Spleen (tissue), 13 donors: Measurements from ENCODE around the gene GJB4. TPM values are rescaled to one million over a fixed set of nuclear protein-coding genes. Genes with fewer than 3 reads are reported as not detected.

ENCODE experiments used
- DNase-seq: peaks from one replicate; pipeline ENCODE4 v3.0.0-alpha.2; 2020
- H3K27ac ChIP-seq, 8 donors: fragments of 200-600 bp; sonication (generic) in 7 of 8; 1 replicate in 4 of 8; 2 replicates in 4 of 8; pipeline versions ENCODE4 v1.5.0 to v1.8.0; 2016 to 2021; ENCODE audit warnings: inconsistent platforms in 4 of 8, mild to moderate bottlenecking in 4 of 8, moderate library complexity in 1 of 8
- H3K27me3 ChIP-seq, 7 donors: fragments of 200-600 bp; sonication (generic) in 6 of 7; replicated peaks in 1 of 7; 1 replicate in 4 of 7; 2 replicates in 3 of 7; pipeline versions ENCODE4 v1.5.0 to v1.8.0; 2016 to 2021; ENCODE audit warnings: inconsistent platforms in 3 of 7, mild to moderate bottlenecking in 1 of 7
- H3K36me3 ChIP-seq, 6 donors: fragments of 200-600 bp; sonication (generic) in 5 of 6; 1 replicate in 4 of 6; 2 replicates in 2 of 6; pipeline versions ENCODE4 v1.5.0 to v1.8.0; 2016 to 2021; ENCODE audit warnings: inconsistent platforms in 2 of 6
- H3K4me1 ChIP-seq, 6 donors: fragments of 200-600 bp; sonication (generic) in 5 of 6; 1 replicate in 3 of 6; 2 replicates in 3 of 6; pipeline versions ENCODE4 v1.5.0 to v1.8.0; 2016 to 2021; ENCODE audit warnings: inconsistent platforms in 3 of 6
- H3K4me3 ChIP-seq, 8 donors: fragments of 200-600 bp; sonication (generic) in 7 of 8; 1 replicate in 4 of 8; 2 replicates in 4 of 8; pipeline versions ENCODE4 v1.5.0 to v1.8.0; 2016 to 2021; ENCODE audit warnings: inconsistent platforms in 4 of 8, mild to moderate bottlenecking in 4 of 8, moderate library complexity in 2 of 8
- H3K9me3 ChIP-seq, 8 donors: fragments of 200-600 bp; sonication (generic) in 7 of 8; 1 replicate in 4 of 8; 2 replicates in 4 of 8; pipeline versions ENCODE4 v1.5.0 to v1.8.0; 2016 to 2021; ENCODE audit warnings: inconsistent platforms in 4 of 8
- POLR2A ChIP-seq, 3 donors: fragments of 450-650 bp; IDR thresholded peaks; one replicate each; pipeline ENCODE4 v1.5.1; 2017; ENCODE audit warnings: antibody characterized with exemption in 3 of 3, mild to moderate bottlenecking in 1 of 3
- POLR2AphosphoS5 ChIP-seq, 3 donors: sonication (generic); formaldehyde crosslinking; IDR thresholded peaks; one replicate each; pipeline ENCODE4 v1.5.1; 2017; ENCODE audit warnings: antibody characterized with exemption in 3 of 3
- WGBS, 5 donors: extraction: QIAGEN DNeasy Blood & Tissue Kit in 3 of 5; methylation state at CpG; one replicate each; pipeline versions ENCODE4 v1.1.5 to v1.1.7; 2013 to 2018; 5-methylcytosine and 5-hydroxymethylcytosine counted together
- intact Hi-C: fragments of 100-400 bp; cut with DNase I; formaldehyde crosslinking; loops from one replicate; pipeline ENCODE4 v1.15.0; 2023; ENCODE audit warnings: low total_unique reads
- long read RNA-seq, 2 donors: transcript quantifications; one replicate each; lab custom pipeline, GENCODE V29; 2026
- polyA plus RNA-seq, 3 donors: library from polyadenylated mRNA; stranded (reverse); fragments of 200-250 nt; gene quantifications; one replicate each; pipeline ENCODE4 v1.2.1, GENCODE V29; 2013
- total RNA-seq, 7 donors: library from RNA; depleted of rRNA in 3 of 7; stranded (reverse); fragments of >200 nt in 3 of 7; fragmentation: NEBNext Ultra II Directional in 4 of 7; extraction: Animal tissue kit (Norgen Biotek cat#: 25700) in 4 of 7; gene quantifications; one replicate each; pipeline versions ENCODE4 v1.1.0 to v1.2.1, GENCODE V29; 2016 to 2021
- TF ChIP-seq, protein P1 (sequence below), 11 experiments: fragments of 200-600 bp in 7 of 11; fragments of 450-650 bp in 4 of 11; sonication (generic) in 4 of 11; IDR thresholded peaks in 8 of 11; conservative IDR thresholded peaks in 3 of 11; 1 replicate in 7 of 11; 2 replicates in 4 of 11; pipeline versions ENCODE4 v1.4.0 to v1.8.0; 2016 to 2021; ENCODE audit warnings: antibody characterized with exemption in 11 of 11, inconsistent platforms in 4 of 11, mild to moderate bottlenecking in 1 of 11
- donor health status: healthy with polysubstance abuse.
- donor health status: DM: no; HTN: no; CAD: no; lungs with moderate emphysema.
- donor health status: DM: no; HTN: no; CAD: no.
- donor health status: Bipolar disorder and iron deficiency.
- donor health status: healthy.
- donor health status: DM: no; HTN: no; CAD: no.
- donor health status: DM: yes; HTN: yes; CAD: no.

GJB4 gene
- total RNA-seq (not detected), polyA plus RNA-seq (not detected)
- long read RNA-seq, donor 1 = 0 reads
- long read RNA-seq, donor 2 = 0 reads

GRCh38 chr1:34759503-34760357, at the start of gene GJB4:
Gene GJB4, plus strand, starts transcription at chr1:34759740. Its CDS starts 1,515 bp downstream, at chr1:34761255.
- intact Hi-C loops = no loop called here
- peak; percentile 42 for DNase-seq
- no peak within 1 kb of the TSS for H3K4me3 ChIP-seq
- no peaks in the 10 kb centered on the region for H3K36me3 ChIP-seq
- TF ChIP-seq POLR2A (IDR thresholded peaks at IDR 0.05) (no peak), POLR2AphosphoS5 (IDR thresholded peaks at IDR 0.05) (no peak)
- TF ChIP-seq, protein P1, sequence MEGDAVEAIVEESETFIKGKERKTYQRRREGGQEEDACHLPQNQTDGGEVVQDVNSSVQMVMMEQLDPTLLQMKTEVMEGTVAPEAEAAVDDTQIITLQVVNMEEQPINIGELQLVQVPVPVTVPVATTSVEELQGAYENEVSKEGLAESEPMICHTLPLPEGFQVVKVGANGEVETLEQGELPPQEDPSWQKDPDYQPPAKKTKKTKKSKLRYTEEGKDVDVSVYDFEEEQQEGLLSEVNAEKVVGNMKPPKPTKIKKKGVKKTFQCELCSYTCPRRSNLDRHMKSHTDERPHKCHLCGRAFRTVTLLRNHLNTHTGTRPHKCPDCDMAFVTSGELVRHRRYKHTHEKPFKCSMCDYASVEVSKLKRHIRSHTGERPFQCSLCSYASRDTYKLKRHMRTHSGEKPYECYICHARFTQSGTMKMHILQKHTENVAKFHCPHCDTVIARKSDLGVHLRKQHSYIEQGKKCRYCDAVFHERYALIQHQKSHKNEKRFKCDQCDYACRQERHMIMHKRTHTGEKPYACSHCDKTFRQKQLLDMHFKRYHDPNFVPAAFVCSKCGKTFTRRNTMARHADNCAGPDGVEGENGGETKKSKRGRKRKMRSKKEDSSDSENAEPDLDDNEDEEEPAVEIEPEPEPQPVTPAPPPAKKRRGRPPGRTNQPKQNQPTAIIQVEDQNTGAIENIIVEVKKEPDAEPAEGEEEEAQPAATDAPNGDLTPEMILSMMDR (IDR thresholded peaks at IDR 0.05 in 8 of 11, conservative IDR thresholded peaks at IDR 0.05 in 3 of 11) = no peak
- H3K27ac ChIP-seq = no peak within 1 kb of the TSS
- H3K4me1 ChIP-seq = no peaks in the 10 kb centered on the region
- WGBS, 5 donors = 63 to 75% (median 74%) methylated on average over 9 to 10 of the region's 10 CpGs
- H3K9me3 ChIP-seq = no peaks in the 10 kb centered on the region
- peaks cover 0 to 35% (median 0%) of the 10 kb centered on the region in 7 donors for H3K27me3 ChIP-seq

GRCh38 chr1:34710812-34711211, 48.7 kb upstream of the GJB4 start:
- intact Hi-C loops = no loop called here
- Histone ChIP-seq H3K9me3 (no peaks in the 10 kb centered on the region), H3K27me3 (peaks cover 0 to 9% (median 0%) of the 10 kb centered on the region in 7 donors), H3K27ac (no peak overlapping the region), H3K4me3 (no peak overlapping the region), H3K36me3 (no peaks in the 10 kb centered on the region), H3K4me1 (no peaks in the 10 kb centered on the region)
- TF ChIP-seq POLR2A (IDR thresholded peaks at IDR 0.05) (no peak), POLR2AphosphoS5 (IDR thresholded peaks at IDR 0.05) (no peak)
- TF ChIP-seq, protein P1 (IDR thresholded peaks at IDR 0.05 in 8 of 11, conservative IDR thresholded peaks at IDR 0.05 in 3 of 11) = no peak
- no peak for DNase-seq

- Histone ChIP-seq H3K9me3 (no peaks in the 10 kb centered on the region), H3K27ac (no peak overlapping the region), H3K36me3 (no peaks in the 10 kb centered on the region), H3K4me1 (no peaks in the 10 kb centered on the region), H3K4me3 (no peak overlapping the region), H3K27me3 (peaks cover 0 to 5% (median 0%) of the 10 kb centered on the region in 7 donors)
- TF ChIP-seq, protein P1 (IDR thresholded peaks at IDR 0.05 in 8 of 11, conservative IDR thresholded peaks at IDR 0.05 in 3 of 11) = no peak
- TF ChIP-seq POLR2AphosphoS5 (IDR thresholded peaks at IDR 0.05) = no peak
- TF ChIP-seq POLR2A (IDR thresholded peaks at IDR 0.05) = no peak
- 78 to 88% (median 81%) methylated on average over 4 of the region's 4 CpGs for WGBS, 5 donors
- intact Hi-C loops = no loop called here
- DNase-seq = no peak
Observed at GRCh38 chr1:34711485-34711884, 48.1 kb upstream of the GJB4 start.

DNA sequence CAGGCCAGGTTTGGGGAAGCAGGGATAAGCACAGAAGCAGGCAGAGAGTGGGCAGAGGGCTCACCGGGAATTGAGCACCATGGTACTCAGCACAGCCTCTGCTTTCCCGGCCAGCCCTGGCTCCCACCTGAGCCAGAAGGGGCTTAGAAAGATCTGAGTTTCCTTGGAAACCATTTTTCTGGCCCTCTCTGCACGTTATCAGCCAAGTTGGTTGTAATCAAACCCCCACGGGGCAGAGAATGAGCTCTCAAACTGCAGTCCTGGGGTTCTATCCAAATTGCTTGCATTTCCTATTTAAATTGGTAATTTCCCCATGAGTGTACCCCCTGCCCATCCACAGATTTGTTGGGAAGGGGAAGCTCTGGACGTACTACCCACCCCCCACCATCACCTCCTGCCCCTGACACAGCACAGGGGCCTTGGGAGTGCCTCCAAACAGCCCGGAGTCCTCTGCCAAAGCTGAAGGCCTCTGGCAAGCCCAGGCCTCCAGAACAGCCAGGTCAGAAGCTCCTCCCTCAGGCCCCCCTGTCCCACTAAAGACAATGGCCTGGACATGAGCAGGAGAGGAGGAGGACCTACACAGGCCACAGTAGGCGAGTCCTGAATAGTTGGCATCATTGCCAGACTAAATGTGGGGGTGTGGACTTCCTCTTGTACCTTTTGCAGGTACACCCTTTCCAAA, 47.4 kb upstream of the GJB4 start:
- H3K27ac ChIP-seq = no peak overlapping the region
- no peak for DNase-seq
- H3K4me3 ChIP-seq = no peak overlapping the region
- peaks cover 0 to 9% (median 0%) of the 10 kb centered on the region in 7 donors for H3K27me3 ChIP-seq
- no peaks in the 10 kb centered on the region for H3K36me3 ChIP-seq
- WGBS, 5 donors = 69 to 73% (median 72%) methylated on average over 7 of the region's 7 CpGs
- TF ChIP-seq POLR2A (IDR thresholded peaks at IDR 0.05) = no peak
- no peak for TF ChIP-seq POLR2AphosphoS5 (IDR thresholded peaks at IDR 0.05)
- TF ChIP-seq, protein P1 (IDR thresholded peaks at IDR 0.05 in 8 of 11, conservative IDR thresholded peaks at IDR 0.05 in 3 of 11) = no peak
- no peaks in the 10 kb centered on the region for H3K9me3 ChIP-seq
- no peaks in the 10 kb centered on the region for H3K4me1 ChIP-seq
- intact Hi-C loops = no loop called here
